HG03045 (cell line): Measurements from ENCODE around the gene ARL15.

Source experiments
- ATAC-seq: cut with Tn5 transposase; IDR thresholded peaks from one replicate; pipeline ENCODE4 v1.9.1; 2021; ENCODE audit warnings: mild to moderate bottlenecking, moderate library complexity; ENCODE audit not compliant: unreplicated experiment

The ARL15 gene

GRCh38 chr5:54315736-54316528, 5.6 kb upstream of the ARL15 start:
- ATAC-seq, result no peak

GRCh38 chr5:54313311-54314270, 3.2 kb upstream of the ARL15 start:
- ATAC-seq, result no peak

DNA sequence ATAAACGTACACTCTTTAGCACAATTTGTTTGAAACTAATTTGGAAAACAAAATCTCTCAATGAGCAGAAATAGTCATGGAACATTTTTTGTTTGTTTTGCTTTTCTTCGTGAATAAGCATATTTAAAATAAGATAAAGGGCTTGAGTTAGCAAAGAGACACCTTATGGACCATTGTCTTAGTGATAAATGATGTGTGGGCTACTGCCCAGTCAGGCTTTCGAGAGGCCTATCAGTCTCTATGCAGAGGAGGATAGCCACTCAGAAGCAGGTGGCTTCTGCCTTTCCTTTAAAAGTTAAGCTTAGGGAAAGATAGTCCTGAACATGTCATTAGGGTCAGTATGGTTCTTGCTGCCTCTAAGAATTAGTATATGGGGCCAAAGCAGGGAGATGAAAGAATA, 2.1 kb upstream of the ARL15 start:
- ATAC-seq, result no peak

GRCh38 chr5:54311176-54311677, 854 bp upstream of the ARL15 start:
- no peak for ATAC-seq

- peak; percentile 34 for ATAC-seq
Measured at GRCh38 chr5:54309691-54310432, 511 bp downstream of the ARL15 start.

DNA sequence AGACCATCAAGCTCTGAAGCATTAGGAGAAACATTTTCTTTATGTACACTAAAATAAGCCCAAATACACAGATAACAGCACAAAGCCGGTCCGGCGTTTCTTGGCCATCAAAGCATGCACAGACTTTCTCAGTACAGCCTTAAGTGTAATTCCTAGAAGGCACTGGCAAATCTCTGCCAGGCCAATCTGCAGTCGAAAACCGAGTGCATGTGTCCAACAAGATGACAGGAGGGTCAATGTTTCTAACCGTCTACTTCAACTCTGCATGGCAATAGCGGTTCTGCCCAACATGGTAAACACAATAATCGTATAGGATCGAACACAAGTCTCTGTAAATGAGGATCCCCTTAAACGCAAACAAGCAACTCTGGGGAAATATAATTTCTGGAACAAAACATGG, 1.1 kb downstream of the ARL15 start:
- no peak for ATAC-seq

DNA sequence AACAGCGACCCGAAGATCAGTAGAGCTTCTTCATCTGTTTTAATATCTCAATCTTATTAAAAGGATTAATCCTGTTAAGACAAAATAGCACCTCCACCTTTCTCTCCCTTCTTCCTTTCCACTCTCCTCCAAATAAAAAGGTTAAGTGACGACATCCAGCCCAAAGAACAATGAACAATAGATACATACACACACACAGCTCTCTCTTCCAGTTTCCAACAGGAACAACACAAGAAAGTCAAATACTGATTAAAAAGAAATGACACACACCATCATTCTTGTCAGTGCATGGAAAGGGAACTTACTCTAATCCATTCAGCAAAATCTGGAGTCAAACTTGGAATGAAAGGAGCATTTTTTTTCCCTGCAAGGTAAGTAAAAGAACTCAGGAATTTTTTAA, 2.8 kb downstream of the ARL15 start:
- ATAC-seq, result no peak

GRCh38 chr5:54306893-54307292, 3.5 kb downstream of the ARL15 start:
- no peak for ATAC-seq

GRCh38 chr5:54305737-54306136, 4.6 kb downstream of the ARL15 start:
- ATAC-seq, result no peak

DNA sequence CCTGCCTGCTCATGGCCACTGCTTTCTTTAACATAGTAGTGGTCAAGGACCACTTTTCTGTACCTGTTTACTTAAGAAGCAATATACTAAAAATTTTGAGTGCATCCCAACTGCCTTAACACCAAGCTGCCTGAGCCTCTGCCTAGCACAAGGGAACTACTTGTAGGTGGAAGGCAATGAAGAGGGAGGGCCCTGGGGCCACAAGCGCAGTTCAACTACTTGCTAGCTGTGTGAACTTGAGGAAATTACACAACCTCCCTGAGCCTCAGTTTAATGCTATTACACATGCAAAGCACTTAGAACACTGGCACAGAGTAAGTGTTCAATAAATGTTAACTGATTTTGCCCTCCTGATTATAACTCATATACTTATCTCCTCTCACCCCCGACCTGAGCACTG, 6.3 kb downstream of the ARL15 start:
- ATAC-seq, result no peak

DNA sequence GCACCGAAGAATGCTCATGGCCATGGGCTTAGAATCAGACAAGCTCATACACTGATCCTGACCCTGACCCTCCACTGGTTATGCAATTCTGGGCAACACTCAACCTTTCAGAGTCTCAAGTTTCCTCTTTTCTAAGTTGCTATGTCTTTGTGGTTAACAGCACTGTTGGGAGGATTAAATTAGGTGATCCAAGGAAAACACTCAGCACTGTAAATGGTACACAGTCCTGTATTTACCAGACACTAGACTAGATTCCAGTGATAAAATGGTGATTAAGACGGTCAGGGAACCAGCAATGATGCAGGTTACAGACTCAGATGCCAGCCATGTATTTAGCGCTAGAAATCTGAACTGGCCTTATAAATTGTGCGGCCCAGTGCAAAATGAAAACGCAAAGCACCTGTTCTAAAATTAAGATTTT, 8.1 kb downstream of the ARL15 start:
- no peak for ATAC-seq

- no peak for ATAC-seq
Measured at GRCh38 chr5:54301849-54302248, 8.5 kb downstream of the ARL15 start.

DNA sequence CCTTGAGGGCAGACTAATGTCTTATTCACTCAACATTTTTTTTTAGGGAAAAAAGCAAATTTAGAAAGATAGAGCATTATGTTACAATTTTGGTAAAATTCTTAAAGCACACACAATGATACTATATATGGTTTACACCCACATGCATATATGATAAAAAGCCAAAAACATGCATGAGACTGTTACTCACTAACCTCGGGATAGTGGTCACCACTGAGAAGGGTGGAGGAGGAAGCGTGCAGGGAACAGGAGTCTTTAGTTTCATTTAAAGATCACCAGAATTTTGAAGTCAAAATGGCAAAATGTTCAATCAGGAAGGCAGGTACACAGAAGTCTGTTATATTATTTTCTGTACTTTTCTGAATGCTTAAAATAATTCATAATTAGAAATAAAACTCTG, 9.2 kb downstream of the ARL15 start:
- no peak for ATAC-seq

GRCh38 chr5:54298947-54299346, 11.4 kb downstream of the ARL15 start:
- no peak for ATAC-seq

GRCh38 chr5:54296386-54296785, 14.0 kb downstream of the ARL15 start:
- no peak for ATAC-seq

- no peak for ATAC-seq
Measured at GRCh38 chr5:54295651-54296276, 14.6 kb downstream of the ARL15 start.

- no peak for ATAC-seq
Measured at GRCh38 chr5:54294097-54294667, 16.2 kb downstream of the ARL15 start.

DNA sequence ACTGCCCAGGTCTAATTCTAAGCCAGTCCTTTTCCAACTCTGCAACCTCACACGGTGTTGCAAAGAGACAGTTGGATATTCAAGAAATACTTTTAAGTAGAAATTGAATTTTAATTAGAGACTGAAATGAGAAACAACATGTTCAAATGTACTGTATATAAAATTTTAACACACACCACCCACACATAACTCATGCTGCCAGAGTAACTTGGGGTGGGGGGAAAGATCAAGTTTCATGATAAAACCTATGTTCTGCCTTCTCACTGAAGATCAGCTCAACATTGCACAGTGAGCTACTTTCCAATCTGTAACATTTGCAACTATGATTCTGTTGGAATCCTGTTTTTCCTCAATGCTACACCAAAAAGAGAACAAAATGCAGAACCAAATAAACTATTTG, 17.5 kb downstream of the ARL15 start:
- ATAC-seq, result no peak

DNA sequence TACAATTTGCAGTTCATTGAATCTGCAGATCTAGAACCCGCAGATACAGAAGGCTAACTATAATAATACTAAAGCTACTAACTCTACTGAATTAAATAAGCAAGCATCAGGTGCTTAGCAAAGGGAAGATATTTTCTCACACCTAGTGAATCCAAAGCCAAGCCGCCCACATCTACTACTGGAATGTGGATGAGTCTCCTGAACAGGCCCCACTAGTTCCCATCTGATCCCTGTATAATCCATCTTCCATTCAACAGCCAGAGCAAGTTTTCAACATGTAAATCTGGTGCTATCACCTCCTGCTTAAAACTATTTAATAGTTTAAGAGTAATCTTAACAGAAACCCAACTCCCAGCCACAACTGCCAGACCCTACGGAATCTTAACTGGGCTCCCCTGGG, 18.9 kb downstream of the ARL15 start:
- ATAC-seq, result no peak

DNA sequence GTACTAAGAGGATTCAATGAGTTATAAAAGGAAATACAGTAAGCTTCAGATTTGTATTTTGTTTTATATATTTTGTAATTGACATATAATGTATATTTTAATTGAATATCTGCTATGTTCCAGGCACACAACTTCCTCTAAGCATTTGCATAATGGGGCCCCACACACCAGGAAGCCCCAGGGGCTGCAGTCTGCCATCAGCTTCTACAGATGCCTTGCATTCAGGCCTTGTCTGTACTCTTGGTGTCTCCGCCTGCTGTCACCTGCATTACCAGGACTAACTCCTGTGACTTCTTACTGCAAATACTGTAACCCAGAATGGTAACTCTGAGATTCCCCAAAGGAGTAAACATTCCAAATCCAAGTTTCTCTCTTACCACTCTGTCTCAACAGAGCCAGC, 20.6 kb downstream of the ARL15 start:
- no peak for ATAC-seq
